Smooth muscle cell (in vitro differentiated cells): ENCODE results near the gene GFY. TPM values are rescaled to one million over a fixed set of nuclear protein-coding genes. Genes with fewer than 3 reads are reported as not detected.
"Not testable (repeated sequence)": the region's sequence is repeated elsewhere in the genome, so short reads cannot be mapped to it uniquely, and the experiment has no call there.

Source experiments
- DNase-seq: peaks from one replicate; lab custom pipeline; 2025; ENCODE audit not compliant: unreplicated experiment; lab: John Stamatoyannopoulos, UW
- H2AFZ ChIP-seq: fragments of 200-600 bp; sonication (generic); 2 replicates; pipeline ENCODE4 v1.6.0; 2016; ENCODE audit warnings: antibody characterized with exemption, low read depth, mild to moderate bottlenecking
- H3F3A ChIP-seq: fragments of 200-600 bp; sonication (generic); 2 replicates; pipeline ENCODE4 v1.6.0; 2017; ENCODE audit warnings: antibody characterized with exemption, low read depth
- H3K27ac ChIP-seq: fragments of 200-600 bp; sonication (generic); 2 replicates; pipeline ENCODE4 v1.5.1; 2016; ENCODE audit warnings: low read depth, mild to moderate bottlenecking
- H3K27me3 ChIP-seq: fragments of 200-600 bp; sonication (generic); 2 replicates; pipeline ENCODE4 v1.6.1; 2016; ENCODE audit warnings: low read depth, mild to moderate bottlenecking
- H3K36me3 ChIP-seq: fragments of 200-600 bp; sonication (generic); 2 replicates; pipeline ENCODE4 v1.5.1; 2016; ENCODE audit warnings: low read depth
- H3K4me1 ChIP-seq: fragments of 200-600 bp; sonication (generic); 2 replicates; pipeline ENCODE4 v1.5.1; 2016; ENCODE audit warnings: low read depth
- H3K4me2 ChIP-seq: fragments of 200-600 bp; sonication (generic); 2 replicates; pipeline ENCODE4 v1.6.0; 2016; ENCODE audit warnings: mild to moderate bottlenecking
- H3K4me3 ChIP-seq: fragments of 200-600 bp; sonication (generic); 2 replicates; pipeline ENCODE4 v1.5.1; 2016; ENCODE audit warnings: mild to moderate bottlenecking
- H3K79me2 ChIP-seq: fragments of 200-600 bp; sonication (generic); 2 replicates; pipeline ENCODE4 v1.6.0; 2016; ENCODE audit warnings: low read depth, mild to moderate bottlenecking
- H3K9ac ChIP-seq: fragments of 200-600 bp; sonication (generic); 2 replicates; pipeline ENCODE4 v1.6.0; 2016; ENCODE audit warnings: low read depth
- H3K9me3 ChIP-seq: fragments of 200-600 bp; sonication (generic); replicated peaks from 2 replicates; pipeline ENCODE4 v1.5.1; 2016; ENCODE audit warnings: low read depth
- H4K20me1 ChIP-seq: fragments of 200-600 bp; sonication (generic); 2 replicates; pipeline ENCODE4 v1.6.0; 2016; ENCODE audit warnings: low read depth
- WGBS: methylation state at CpG from one replicate; pipeline ENCODE4 v1.1.7; 2016; ENCODE audit warnings: low lambda C conversion rate; 5-methylcytosine and 5-hydroxymethylcytosine counted together
- polyA plus RNA-seq: library from polyadenylated mRNA; unstranded; fragments of >200 nt; fragmentation: Nextera tagmentation; extraction: Ambion mirVana; gene quantifications from 2 replicates; pipeline ENCODE4 v1.2.1, GENCODE V29; 2016
- total RNA-seq: library from RNA; depleted of rRNA; stranded (reverse); fragments of >200 nt; gene quantifications from 2 replicates; pipeline ENCODE4 v1.2.3, GENCODE V29; 2014
- TF ChIP-seq, protein P1 (sequence below): fragments of 200-600 bp; sonication (generic); IDR thresholded peaks from 2 replicates; pipeline ENCODE4 v1.5.1; 2017; ENCODE audit warnings: borderline replicate concordance, mild to moderate bottlenecking, antibody characterized with exemption; ENCODE audit not compliant: insufficient read depth, poor library complexity, severe bottlenecking

Gene GFY
- total and polyA plus RNA-seq, 2 experiments from 2014 or later = not detected

DNA sequence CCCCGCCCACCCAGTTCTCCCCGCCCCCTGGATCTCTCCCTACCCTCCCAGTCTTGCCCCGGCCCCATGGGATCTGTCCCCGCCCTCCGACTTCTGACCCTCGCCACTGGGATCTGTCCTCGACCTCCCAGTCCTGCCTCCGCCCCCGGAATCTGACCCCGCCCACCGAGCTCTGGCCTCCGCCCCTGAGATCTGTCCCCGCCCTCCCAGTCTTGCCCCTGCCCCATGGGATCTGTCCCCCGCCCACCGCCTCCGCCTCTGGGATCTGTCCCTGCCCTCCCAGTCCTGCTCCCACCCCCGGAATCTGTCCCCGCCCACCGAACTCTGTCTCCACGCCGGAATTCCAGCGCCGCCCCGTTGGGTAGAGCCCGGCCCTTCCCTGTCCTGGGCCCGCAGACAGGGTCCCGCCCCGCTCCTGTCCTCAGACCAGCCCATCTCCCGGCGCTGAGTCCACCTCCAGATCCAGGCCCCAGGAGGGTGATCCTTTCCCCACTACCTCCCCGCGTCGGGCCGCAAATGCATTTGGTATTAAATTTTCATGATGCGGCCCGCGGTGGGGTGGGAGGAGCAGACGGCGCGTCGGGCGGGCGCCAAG lies 17.7 kb downstream of the GFY start:
- peak; percentile 90 for DNase-seq
- H3K27ac ChIP-seq = peak overlapping the region; percentile 45
- under 1% methylated on average over 26 of the region's 43 CpGs for WGBS
- peak overlapping the region; percentile 96 for H2AFZ ChIP-seq
- peaks cover 6% of the 10 kb centered on the region for H3K4me1 ChIP-seq
- TF ChIP-seq, protein P1, sequence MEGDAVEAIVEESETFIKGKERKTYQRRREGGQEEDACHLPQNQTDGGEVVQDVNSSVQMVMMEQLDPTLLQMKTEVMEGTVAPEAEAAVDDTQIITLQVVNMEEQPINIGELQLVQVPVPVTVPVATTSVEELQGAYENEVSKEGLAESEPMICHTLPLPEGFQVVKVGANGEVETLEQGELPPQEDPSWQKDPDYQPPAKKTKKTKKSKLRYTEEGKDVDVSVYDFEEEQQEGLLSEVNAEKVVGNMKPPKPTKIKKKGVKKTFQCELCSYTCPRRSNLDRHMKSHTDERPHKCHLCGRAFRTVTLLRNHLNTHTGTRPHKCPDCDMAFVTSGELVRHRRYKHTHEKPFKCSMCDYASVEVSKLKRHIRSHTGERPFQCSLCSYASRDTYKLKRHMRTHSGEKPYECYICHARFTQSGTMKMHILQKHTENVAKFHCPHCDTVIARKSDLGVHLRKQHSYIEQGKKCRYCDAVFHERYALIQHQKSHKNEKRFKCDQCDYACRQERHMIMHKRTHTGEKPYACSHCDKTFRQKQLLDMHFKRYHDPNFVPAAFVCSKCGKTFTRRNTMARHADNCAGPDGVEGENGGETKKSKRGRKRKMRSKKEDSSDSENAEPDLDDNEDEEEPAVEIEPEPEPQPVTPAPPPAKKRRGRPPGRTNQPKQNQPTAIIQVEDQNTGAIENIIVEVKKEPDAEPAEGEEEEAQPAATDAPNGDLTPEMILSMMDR = no peak
- no peaks in the 10 kb centered on the region for H3K36me3 ChIP-seq
- H3K4me3 ChIP-seq = peak overlapping the region; percentile 76
- peaks cover 8% of the 10 kb centered on the region for H3F3A ChIP-seq
- no peaks in the 10 kb centered on the region for H3K9me3 ChIP-seq
- peaks cover 46% of the 10 kb centered on the region for H3K27me3 ChIP-seq
- H3K79me2 ChIP-seq = no peaks in the 10 kb centered on the region
- H3K4me2 ChIP-seq = peak overlapping the region; percentile 96
- H3K9ac ChIP-seq = no peak overlapping the region
- H4K20me1 ChIP-seq = no peaks in the 10 kb centered on the region

DNA sequence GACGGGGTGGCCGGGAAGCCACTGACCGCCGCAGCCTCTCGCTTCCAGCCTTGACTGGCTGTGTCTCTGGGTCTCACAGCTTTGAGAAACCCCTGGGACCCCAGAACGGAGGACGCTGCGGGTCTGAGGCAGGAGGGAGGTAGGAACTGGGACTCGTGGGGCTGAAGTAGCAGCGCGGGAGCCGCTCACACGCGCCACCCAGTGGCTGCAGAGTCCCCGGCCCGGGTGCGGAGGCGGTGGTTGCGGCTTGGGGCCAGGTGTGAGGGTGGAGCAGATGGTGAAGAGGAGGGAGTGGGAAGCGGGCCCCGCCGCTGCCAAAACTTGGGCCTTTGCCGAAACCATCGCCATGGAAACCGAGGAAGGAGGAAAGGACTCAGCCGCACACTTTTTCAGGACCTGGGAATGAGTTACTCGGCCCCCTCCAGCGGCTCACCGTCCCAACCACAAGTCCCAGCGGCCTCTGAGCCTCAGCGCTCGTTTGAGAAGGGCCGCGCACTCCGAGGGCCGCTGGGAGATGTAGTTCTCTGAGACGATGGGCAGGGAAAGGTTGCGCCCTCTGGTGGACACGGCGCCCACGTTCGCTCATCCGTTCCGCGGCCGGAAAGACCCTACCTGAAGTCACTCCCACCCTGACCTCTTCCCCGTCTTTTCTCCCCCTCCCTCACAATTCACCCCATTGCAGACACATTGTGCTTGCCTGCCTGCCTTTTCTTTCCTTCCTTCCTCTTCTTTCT lies 18.3 kb downstream of the GFY start:
- H3K4me3 ChIP-seq = peak overlapping the region; percentile 76
- TF ChIP-seq, protein P1 = peak; percentile 53
- peaks cover 8% of the 10 kb centered on the region for H3F3A ChIP-seq
- no peaks in the 10 kb centered on the region for H4K20me1 ChIP-seq
- peak overlapping the region; percentile 45 for H3K27ac ChIP-seq
- H3K79me2 ChIP-seq = no peaks in the 10 kb centered on the region
- H2AFZ ChIP-seq = peak overlapping the region; percentile 96
- no peak overlapping the region for H3K9ac ChIP-seq
- 1% methylated on average over 46 of the region's 47 CpGs for whole genome bisulfite sequencing
- no peaks in the 10 kb centered on the region for H3K9me3 ChIP-seq
- H3K4me2 ChIP-seq = peak overlapping the region; percentile 96
- H3K36me3 ChIP-seq = no peaks in the 10 kb centered on the region
- peak; percentile 95 for DNase-seq
- H3K27me3 ChIP-seq = peaks cover 40% of the 10 kb centered on the region
- peaks cover 6% of the 10 kb centered on the region for H3K4me1 ChIP-seq

DNA sequence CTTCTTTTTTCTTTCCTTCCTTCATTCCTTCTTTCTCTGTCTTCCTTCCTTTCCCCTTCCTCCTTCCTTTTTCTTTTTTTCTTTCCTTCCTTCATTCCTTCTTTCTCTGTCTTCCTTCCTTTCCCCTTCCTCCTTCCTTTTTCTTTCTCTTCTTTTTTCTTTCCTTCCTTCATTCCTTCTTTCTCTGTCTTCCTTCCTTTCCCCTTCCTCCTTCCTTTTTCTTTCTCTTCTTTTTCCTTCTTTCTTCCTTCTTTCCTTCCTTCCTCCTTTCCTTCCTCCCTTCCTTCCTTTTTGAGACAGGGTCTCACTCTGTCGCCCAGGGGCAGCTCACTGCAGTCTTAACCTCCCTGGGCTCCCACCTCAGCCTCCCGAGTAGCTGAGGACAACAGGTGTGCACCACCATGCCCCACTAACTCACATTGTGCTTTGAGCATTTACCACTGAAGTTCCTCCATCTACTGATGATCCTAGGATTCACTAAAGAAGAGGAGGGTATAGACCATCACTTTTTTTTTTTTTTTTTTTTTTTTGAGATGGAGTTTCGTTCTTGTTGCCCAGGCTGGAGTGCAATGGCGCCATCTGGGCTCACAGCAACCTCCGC lies 19.0 kb downstream of the GFY start:
- not testable (repeated sequence) for H3K4me1 ChIP-seq, H4K20me1 ChIP-seq, H3K9me3 ChIP-seq, H3F3A ChIP-seq, H3K27ac ChIP-seq, H3K79me2 ChIP-seq, H3K36me3 ChIP-seq, DNase-seq, H2AFZ ChIP-seq, H3K9ac ChIP-seq
- WGBS = 85% methylated on average over 5 of the region's 5 CpGs
- H3K4me2 ChIP-seq = peak overlapping the region; percentile 96
- H3K27me3 ChIP-seq = peaks cover 33% of the 10 kb centered on the region
- peak overlapping the region; percentile 76 for H3K4me3 ChIP-seq

DNA sequence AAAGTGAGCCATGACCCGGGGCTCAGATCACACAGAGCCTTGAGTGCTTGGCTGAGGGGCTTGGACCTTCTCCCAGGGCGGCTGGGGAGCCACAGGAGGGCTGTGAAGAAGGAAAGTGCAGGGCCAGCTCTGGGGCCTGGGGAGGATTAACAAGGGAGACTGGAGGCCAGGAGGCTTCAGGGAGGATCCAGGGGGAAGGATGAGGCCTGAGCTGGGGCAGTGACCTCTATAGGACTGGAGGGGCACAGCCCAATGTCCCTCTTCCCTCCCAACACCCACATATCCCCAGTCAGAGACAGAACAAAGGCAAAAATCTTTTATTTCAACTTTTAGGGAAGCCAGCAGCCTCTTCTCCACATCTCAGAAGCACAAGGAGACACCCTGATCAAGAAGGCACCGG lies 20.8 kb downstream of the GFY start:
- Histone ChIP-seq H3K4me1 (peaks cover 11% of the 10 kb centered on the region), H3K36me3 (no peaks in the 10 kb centered on the region)
- TF ChIP-seq, protein P1 = no peak

More for the DNA sequence above, 20.8 kb downstream of the GFY start:
- H3F3A ChIP-seq = peaks cover 8% of the 10 kb centered on the region
- peaks cover 15% of the 10 kb centered on the region for H3K27me3 ChIP-seq
- no peak overlapping the region for H3K9ac ChIP-seq
- no peak overlapping the region for H3K4me2 ChIP-seq
- DNase-seq = no peak
- no peaks in the 10 kb centered on the region for H3K79me2 ChIP-seq
- 83% methylated on average over 3 of the region's 3 CpGs for WGBS
- no peaks in the 10 kb centered on the region for H3K9me3 ChIP-seq
- H3K27ac ChIP-seq = no peak overlapping the region
- no peak overlapping the region for H2AFZ ChIP-seq
- no peak overlapping the region for H3K4me3 ChIP-seq
- H4K20me1 ChIP-seq = no peaks in the 10 kb centered on the region
